OCI-M2 (cell line): ENCODE data around the gene ST6GALNAC6.

Experiments used
- DNase-seq: peaks from one replicate; lab custom pipeline; 2025; ENCODE audit not compliant: unreplicated experiment; lab: John Stamatoyannopoulos, UW

Gene ST6GALNAC6

GRCh38 chr9:127934986-127935385 is 35.6 kb upstream of the ST6GALNAC6 start:
- no peak for DNase-seq

- DNase-seq, result no peak
These were observed 34.8 kb upstream of the ST6GALNAC6 start for GRCh38 chr9:127934248-127934647.

- DNase-seq, result no peak
These were observed 31.9 kb upstream of the ST6GALNAC6 start for GRCh38 chr9:127931092-127931881.

GRCh38 chr9:127930231-127931091 is 31.1 kb upstream of the ST6GALNAC6 start, which contains the start of gene PIP5KL1:
PIP5KL1 (minus strand) TSS chr9:127930777; CDS start chr9:127930752, 25 bp downstream.
- no peak for DNase-seq

GRCh38 chr9:127929625-127929979 is 30.2 kb upstream of the ST6GALNAC6 start:
- no peak for DNase-seq

GRCh38 chr9:127928676-127929624 is 29.5 kb upstream of the ST6GALNAC6 start:
- no peak for DNase-seq

GRCh38 chr9:127927988-127928675 is 28.7 kb upstream of the ST6GALNAC6 start:
- DNase-seq, result no peak

- no peak for DNase-seq
These were observed 28.0 kb upstream of the ST6GALNAC6 start for GRCh38 chr9:127927201-127927987.

GRCh38 chr9:127926906-127927200 is 27.4 kb upstream of the ST6GALNAC6 start:
- DNase-seq, result no peak

GRCh38 chr9:127925959-127926905 is 26.8 kb upstream of the ST6GALNAC6 start:
- no peak for DNase-seq

- DNase-seq, result no peak
These were observed 25.5 kb upstream of the ST6GALNAC6 start for GRCh38 chr9:127924736-127925444.

GRCh38 chr9:127923771-127924170 is 24.4 kb upstream of the ST6GALNAC6 start:
- DNase-seq, result no peak

GRCh38 chr9:127923046-127923445 is 23.6 kb upstream of the ST6GALNAC6 start:
- DNase-seq, result no peak

- DNase-seq, result no peak
These were observed 22.2 kb upstream of the ST6GALNAC6 start for GRCh38 chr9:127921557-127922120.

GRCh38 chr9:127920794-127921193 is 21.4 kb upstream of the ST6GALNAC6 start:
- no peak for DNase-seq

- DNase-seq, result no peak
These were observed 19.9 kb upstream of the ST6GALNAC6 start for GRCh38 chr9:127919253-127919815.
